GM18505 (cell line): ENCODE measurements around the gene CDH23.

ENCODE experiments used
- ATAC-seq: cut with Tn5 transposase; IDR thresholded peaks from one replicate; pipeline ENCODE4 v1.9.1; 2021; ENCODE audit not compliant: unreplicated experiment
- POLR2A ChIP-seq: IDR thresholded peaks from 4 replicates; pipeline ENCODE4 v1.6.1; 2011; ENCODE audit warnings: borderline replicate concordance; ENCODE audit not compliant: insufficient read depth, insufficient read length; ENCODE audit errors: extremely low read depth

The CDH23 gene

GRCh38 chr10:71708301-71708703, 311.6 kb downstream of the CDH23 start:
- no peak for TF ChIP-seq POLR2A
- ATAC-seq: no peak

- TF ChIP-seq POLR2A: no peak
- no peak for ATAC-seq
Measured at GRCh38 chr10:71708897-71709882, 312.5 kb downstream of the CDH23 start.

GRCh38 chr10:71710519-71710918, 313.8 kb downstream of the CDH23 start:
- no peak for ATAC-seq
- no peak for TF ChIP-seq POLR2A

GRCh38 chr10:71711052-71711623, 314.4 kb downstream of the CDH23 start:
- ATAC-seq: no peak

GRCh38 chr10:71712170-71712569, 315.4 kb downstream of the CDH23 start:
- ATAC-seq: no peak
- no peak for TF ChIP-seq POLR2A

More at GRCh38 chr10:71711052-71711623, 314.4 kb downstream of the CDH23 start:
- TF ChIP-seq POLR2A: no peak

- ATAC-seq: no peak
- no peak for TF ChIP-seq POLR2A
Measured at GRCh38 chr10:71712572-71713134, 315.9 kb downstream of the CDH23 start.

GRCh38 chr10:71713135-71714030, 316.7 kb downstream of the CDH23 start:
- TF ChIP-seq POLR2A: no peak
- no peak for ATAC-seq

- ATAC-seq: no peak
- no peak for TF ChIP-seq POLR2A
Measured at GRCh38 chr10:71714031-71714410, 317.3 kb downstream of the CDH23 start.

GRCh38 chr10:71714592-71714991, 317.9 kb downstream of the CDH23 start:
- ATAC-seq: no peak
- no peak for TF ChIP-seq POLR2A

GRCh38 chr10:71715026-71715425, 318.3 kb downstream of the CDH23 start:
- no peak for TF ChIP-seq POLR2A
- ATAC-seq: no peak

GRCh38 chr10:71715860-71716259, 319.1 kb downstream of the CDH23 start:
- no peak for TF ChIP-seq POLR2A
- no peak for ATAC-seq

GRCh38 chr10:71716426-71716825, 319.7 kb downstream of the CDH23 start:
- no peak for TF ChIP-seq POLR2A
- no peak for ATAC-seq

- ATAC-seq: no peak
- TF ChIP-seq POLR2A: no peak
Measured at GRCh38 chr10:71717056-71717455, 320.3 kb downstream of the CDH23 start.
